Dermis microvascular lymphatic vessel endothelial cell (primary cell): ENCODE data around the gene MYL6B. TPM values are rescaled to one million over a fixed set of nuclear protein-coding genes. Genes with fewer than 3 reads are reported as not detected.
"Not testable (repeated sequence)": the region's sequence is repeated elsewhere in the genome, so short reads cannot be mapped to it uniquely, and the experiment has no call there.

ENCODE experiments used
- DNase-seq, 2 donors: peaks; one replicate each; pipeline versions ENCODE4 v3.0.0 to v3.0.0-alpha.2; 2010; ENCODE audit warnings: low read depth in 2 of 2
- total RNA-seq: library from RNA; depleted of rRNA; stranded (reverse); fragments of >200 nt; gene quantifications from 2 replicates; pipeline ENCODE4 v1.2.1, GENCODE V29; 2014

MYL6B gene
- total RNA-seq, 1 donor from 2014 or later, result 60.3 TPM

- no peak for DNase-seq
Observed at GRCh38 chr12:56152756-56153677, 630 bp downstream of the MYL6B start.

- DNase-seq, result no peak
Observed at GRCh38 chr12:56153678-56154065, 1.3 kb downstream of the MYL6B start.

GRCh38 chr12:56154246-56154771 is 1.9 kb downstream of the MYL6B start:
- DNase-seq, result no peak

- DNase-seq, result no peak
Observed at GRCh38 chr12:56154818-56155217, 2.4 kb downstream of the MYL6B start.

- no peak for DNase-seq
Observed at GRCh38 chr12:56155256-56155845, 3.0 kb downstream of the MYL6B start.

- DNase-seq, result not testable (repeated sequence)
Observed at GRCh38 chr12:56156464-56157200, 4.2 kb downstream of the MYL6B start.

GRCh38 chr12:56157201-56158028 is 5.0 kb downstream of the MYL6B start:
- DNase-seq, result peak; percentile 84 to 88

- peak; percentile 97 to 99 for DNase-seq
Observed at GRCh38 chr12:56158029-56158925, 5.9 kb downstream of the MYL6B start, which contains the start of gene MYL6. Gene MYL6 (plus strand): TSS chr12:56158359. CDS start chr12:56158402, 43 bp downstream.

- peak in 1 of 2 donors; percentile 65 for DNase-seq
Observed at GRCh38 chr12:56158926-56159461, 6.6 kb downstream of the MYL6B start.

- no peak for DNase-seq
Observed at GRCh38 chr12:56159482-56160192, 7.2 kb downstream of the MYL6B start.

- peak; percentile 52 to 87 for DNase-seq
Observed at GRCh38 chr12:56160193-56160763, 7.9 kb downstream of the MYL6B start.

GRCh38 chr12:56160894-56161689 is 8.7 kb downstream of the MYL6B start:
- no peak for DNase-seq

GRCh38 chr12:56161690-56162351 is 9.4 kb downstream of the MYL6B start:
- no peak for DNase-seq

GRCh38 chr12:56162468-56163290 is 10.3 kb downstream of the MYL6B start:
- no peak for DNase-seq

GRCh38 chr12:56163533-56164344 is 11.4 kb downstream of the MYL6B start:
- DNase-seq, result no peak
